Kidney (tissue), 14 donors: ENCODE measurements around the gene GCM1. TPM values are rescaled to one million over a fixed set of nuclear protein-coding genes. Genes with fewer than 3 reads are reported as not detected.

Experiments used
- DNase-seq, 5 donors: peaks; one replicate each; pipeline ENCODE4 v3.0.0-alpha.2; 2013 to 2020
- FAIRE-seq: peaks from 2 replicates; lab custom pipeline; 2012; peaks lifted over from hg19 to GRCh38; lab: Jason Lieb, UNC
- H3K27ac ChIP-seq, 2 donors: one replicate each; pipeline ENCODE4 v1.7.0; 2013; ENCODE audit warnings: low read depth in 2 of 2, low read length in 2 of 2, inconsistent platforms in 1 of 2
- H3K27me3 ChIP-seq: one replicate; pipeline ENCODE4 v1.7.1; 2013; ENCODE audit warnings: low read length, inconsistent platforms; ENCODE audit not compliant: control insufficient read depth, insufficient read depth
- H3K36me3 ChIP-seq, 3 donors: one replicate each; pipeline versions ENCODE4 v1.7.0 to v1.7.1; 2013; ENCODE audit warnings: low read length in 3 of 3, control low read depth in 1 of 3, inconsistent platforms in 1 of 3; ENCODE audit not compliant: insufficient read depth in 3 of 3, control insufficient read depth in 2 of 3
- H3K4me1 ChIP-seq, 3 donors: one replicate each; pipeline versions ENCODE4 v1.7.0 to v1.7.1; 2013; ENCODE audit warnings: low read length in 3 of 3, inconsistent platforms in 1 of 3, low read depth in 1 of 3; ENCODE audit not compliant: control insufficient read depth in 2 of 3, insufficient read depth in 2 of 3
- H3K4me3 ChIP-seq, 3 donors: one replicate each; pipeline versions ENCODE4 v1.7.0 to v1.8.1; 2013; ENCODE audit warnings: low read length in 3 of 3, control low read depth in 1 of 3, inconsistent platforms in 1 of 3
- H3K9ac ChIP-seq, 3 donors: one replicate each; pipeline versions ENCODE4 v1.7.0 to v1.7.1; 2013; ENCODE audit warnings: low read length in 3 of 3, control low read depth in 1 of 3, inconsistent platforms in 1 of 3
- H3K9me3 ChIP-seq, 3 donors: one replicate each; pipeline versions ENCODE4 v1.7.0 to v1.7.1; 2013; ENCODE audit warnings: low read length in 3 of 3, control low read depth in 1 of 3, inconsistent platforms in 1 of 3; ENCODE audit not compliant: control insufficient read depth in 2 of 3, insufficient read depth in 1 of 3
- intact Hi-C: fragments of 100-400 bp; cut with DNase I; formaldehyde crosslinking; loops from one replicate; pipeline ENCODE4 v1.11.1; 2022
- polyA plus RNA-seq: library from polyadenylated mRNA; stranded (reverse); fragments of 350-450 nt; fragmentation: Illumina TruSeq; extraction: RNeasy Lipid Tissue Mini Kit (QIAGEN cat#74804); gene quantifications from one replicate; pipeline ENCODE4 v1.2.3, GENCODE V29; 2014; ENCODE audit warnings: low read depth, low replicate concordance; ENCODE audit not compliant: insufficient read depth
- total RNA-seq: library from RNA; stranded (reverse); fragmentation: NEBNext Ultra II Directional; extraction: Animal tissue kit (Norgen Biotek cat#: 25700); gene quantifications from one replicate; pipeline ENCODE4 v1.2.1, GENCODE V29; 2021
- TF ChIP-seq, protein P1 (sequence below): IDR thresholded peaks from 3 replicates; pipeline ENCODE4 v1.5.1; 2012; ENCODE audit warnings: mild to moderate bottlenecking, moderate library complexity, borderline replicate concordance; ENCODE audit not compliant: insufficient read depth; ENCODE audit errors: extremely low read depth
- donor health status: control.
- donor health status: control.
- donor health status: control.
- donor health status: control.
- donor health status: control.
- donor health status: DM: yes; HTN: yes; CAD: no.
- donor health status: Normal renal cell carcinoma (clear cell type).

GCM1 gene
- total and polyA plus RNA-seq, 2 donors from 2014 or later = 0.37 to 0.72 TPM

DNA sequence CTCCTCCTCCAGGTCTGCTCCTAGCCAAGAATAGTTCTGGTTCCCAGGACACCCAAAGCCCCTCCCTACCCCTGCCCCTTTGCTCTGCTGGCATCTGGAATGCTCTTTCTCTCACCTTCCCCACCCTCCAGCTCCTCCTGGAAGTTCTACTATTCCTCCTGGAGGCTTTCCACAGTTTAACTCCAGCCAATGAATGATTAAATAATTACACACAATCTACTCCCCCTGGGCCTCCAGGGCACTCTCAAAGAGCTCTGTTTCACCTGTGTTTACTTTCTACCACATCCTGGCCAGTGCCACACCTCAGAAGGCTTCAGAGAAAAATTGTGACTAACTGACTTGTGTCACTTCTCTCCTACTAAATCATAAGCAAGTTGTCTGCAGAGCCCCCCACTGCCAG lies 36.2 kb downstream of the GCM1 start:
- no peak overlapping the region for H3K27ac ChIP-seq
- TF ChIP-seq, protein P1, sequence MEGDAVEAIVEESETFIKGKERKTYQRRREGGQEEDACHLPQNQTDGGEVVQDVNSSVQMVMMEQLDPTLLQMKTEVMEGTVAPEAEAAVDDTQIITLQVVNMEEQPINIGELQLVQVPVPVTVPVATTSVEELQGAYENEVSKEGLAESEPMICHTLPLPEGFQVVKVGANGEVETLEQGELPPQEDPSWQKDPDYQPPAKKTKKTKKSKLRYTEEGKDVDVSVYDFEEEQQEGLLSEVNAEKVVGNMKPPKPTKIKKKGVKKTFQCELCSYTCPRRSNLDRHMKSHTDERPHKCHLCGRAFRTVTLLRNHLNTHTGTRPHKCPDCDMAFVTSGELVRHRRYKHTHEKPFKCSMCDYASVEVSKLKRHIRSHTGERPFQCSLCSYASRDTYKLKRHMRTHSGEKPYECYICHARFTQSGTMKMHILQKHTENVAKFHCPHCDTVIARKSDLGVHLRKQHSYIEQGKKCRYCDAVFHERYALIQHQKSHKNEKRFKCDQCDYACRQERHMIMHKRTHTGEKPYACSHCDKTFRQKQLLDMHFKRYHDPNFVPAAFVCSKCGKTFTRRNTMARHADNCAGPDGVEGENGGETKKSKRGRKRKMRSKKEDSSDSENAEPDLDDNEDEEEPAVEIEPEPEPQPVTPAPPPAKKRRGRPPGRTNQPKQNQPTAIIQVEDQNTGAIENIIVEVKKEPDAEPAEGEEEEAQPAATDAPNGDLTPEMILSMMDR = no peak
- DNase-seq = peak in 3 of 5 donors; percentile 14 to 39 (median 31)

DNA sequence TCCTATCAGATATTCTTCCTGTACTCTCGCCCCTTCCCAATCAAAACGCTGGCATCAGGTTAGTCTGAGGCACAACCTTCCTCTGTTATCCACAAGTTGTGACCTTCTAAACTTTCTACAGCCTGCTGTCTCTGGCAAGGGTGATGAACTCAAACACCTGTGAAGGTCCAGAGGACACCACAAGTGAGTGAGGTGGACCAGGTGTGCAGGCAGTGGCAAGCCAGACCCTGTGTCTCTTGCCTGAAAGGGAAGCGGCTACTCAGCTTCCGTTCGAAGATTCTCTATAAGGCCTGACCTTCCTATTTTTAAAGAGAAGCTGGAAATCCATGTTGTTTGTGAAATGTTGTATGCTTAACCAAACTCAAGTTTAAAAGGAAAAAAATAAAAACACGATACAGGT lies 36.8 kb downstream of the GCM1 start:
- FAIRE-seq (no peak), DNase-seq (no peak)
- H3K9ac ChIP-seq = no peak overlapping the region
- H3K4me1 ChIP-seq = peaks cover 0 to 5% (median 0%) of the 10 kb centered on the region in 3 donors
- no peaks in the 10 kb centered on the region for H3K9me3 ChIP-seq
- intact Hi-C loops = no loop called here
- H3K36me3 ChIP-seq = no peaks in the 10 kb centered on the region
- no peak overlapping the region for H3K4me3 ChIP-seq
- H3K27ac ChIP-seq = no peak overlapping the region
- no peaks in the 10 kb centered on the region for H3K27me3 ChIP-seq
- TF ChIP-seq, protein P1 = no peak

More for the DNA sequence above, 36.2 kb downstream of the GCM1 start:
- intact Hi-C loops = no loop called here
- H3K9me3 ChIP-seq = no peaks in the 10 kb centered on the region
- H3K4me3 ChIP-seq = no peak overlapping the region
- H3K9ac ChIP-seq = no peak overlapping the region
- H3K4me1 ChIP-seq = peaks cover 0 to 5% (median 0%) of the 10 kb centered on the region in 3 donors
- FAIRE-seq = no peak
- H3K27me3 ChIP-seq = no peaks in the 10 kb centered on the region
- no peaks in the 10 kb centered on the region for H3K36me3 ChIP-seq

DNA sequence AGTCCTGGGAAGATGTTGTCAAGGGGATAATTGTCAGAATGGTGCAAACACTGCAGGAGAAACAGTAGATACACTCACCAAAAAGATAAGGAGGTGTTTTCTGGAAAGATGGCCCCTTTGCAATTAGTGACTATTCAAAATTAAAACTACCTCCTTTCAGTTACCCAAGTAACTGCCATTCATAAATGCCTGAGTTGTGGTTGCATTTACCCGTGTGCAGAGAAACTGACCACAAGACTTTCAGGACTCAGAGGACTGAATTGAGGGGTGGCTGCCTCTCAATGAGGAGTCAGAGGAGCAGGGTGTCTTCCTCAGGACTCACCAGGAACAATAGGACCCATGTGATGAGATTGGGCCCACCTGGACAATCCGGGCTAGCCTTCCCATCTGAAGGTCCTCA lies 39.0 kb downstream of the GCM1 start:
- Histone ChIP-seq H3K9me3 (no peaks in the 10 kb centered on the region), H3K4me3 (no peak overlapping the region), H3K36me3 (no peaks in the 10 kb centered on the region), H3K4me1 (peaks cover 0 to 6% (median 5%) of the 10 kb centered on the region in 3 donors), H3K27me3 (no peaks in the 10 kb centered on the region), H3K27ac (no peak overlapping the region), H3K9ac (no peak overlapping the region)
- intact Hi-C loops = no loop called here
- TF ChIP-seq, protein P1 = no peak
- DNase-seq (no peak), FAIRE-seq (no peak)

GRCh38 chr6:53107091-53107490 lies 41.5 kb downstream of the GCM1 start:
- TF ChIP-seq, protein P1 = no peak
- FAIRE-seq = no peak
- H3K36me3 ChIP-seq = no peaks in the 10 kb centered on the region

More at GRCh38 chr6:53107091-53107490, 41.5 kb downstream of the GCM1 start:
- intact Hi-C loops = no loop called here
- no peaks in the 10 kb centered on the region for H3K27me3 ChIP-seq
- DNase-seq = no peak
- H3K9ac ChIP-seq = no peak overlapping the region
- peaks cover 0 to 6% (median 5%) of the 10 kb centered on the region in 3 donors for H3K4me1 ChIP-seq
- no peak overlapping the region for H3K4me3 ChIP-seq
- H3K27ac ChIP-seq = no peak overlapping the region
- H3K9me3 ChIP-seq = no peaks in the 10 kb centered on the region
